Muscle layer of duodenum (tissue), 2 donors: Measurements from ENCODE around the gene PIEZO2.

Experiments used
- H3K27ac ChIP-seq: one replicate; pipeline ENCODE4 v1.7.0; 2013; ENCODE audit warnings: mild to moderate bottlenecking, low read length
- H3K27me3 ChIP-seq: one replicate; pipeline ENCODE4 v1.7.0; 2013; ENCODE audit warnings: low read depth, mild to moderate bottlenecking, control low read depth, low read length
- H3K36me3 ChIP-seq, 2 donors: one replicate each; pipeline ENCODE4 v1.7.0; 2013; ENCODE audit warnings: low read length in 2 of 2, control low read depth in 1 of 2, mild to moderate bottlenecking in 1 of 2; ENCODE audit not compliant: insufficient read depth in 2 of 2, control insufficient read depth in 1 of 2
- H3K4me1 ChIP-seq, 2 donors: one replicate each; pipeline ENCODE4 v1.7.0; 2013; ENCODE audit warnings: low read length in 2 of 2, mild to moderate bottlenecking in 2 of 2, control low read depth in 1 of 2, moderate library complexity in 1 of 2; ENCODE audit not compliant: insufficient read depth in 2 of 2, control insufficient read depth in 1 of 2
- H3K4me3 ChIP-seq, 2 donors: one replicate each; pipeline ENCODE4 v1.7.0; 2013; ENCODE audit warnings: low read length in 2 of 2, low read depth in 1 of 2, mild to moderate bottlenecking in 1 of 2
- H3K9me3 ChIP-seq, 2 donors: one replicate each; pipeline ENCODE4 v1.7.0; 2013; ENCODE audit warnings: low read length in 2 of 2, control low read depth in 1 of 2, mild to moderate bottlenecking in 1 of 2; ENCODE audit not compliant: control insufficient read depth in 1 of 2
- donor health status: healthy.

Gene PIEZO2

DNA sequence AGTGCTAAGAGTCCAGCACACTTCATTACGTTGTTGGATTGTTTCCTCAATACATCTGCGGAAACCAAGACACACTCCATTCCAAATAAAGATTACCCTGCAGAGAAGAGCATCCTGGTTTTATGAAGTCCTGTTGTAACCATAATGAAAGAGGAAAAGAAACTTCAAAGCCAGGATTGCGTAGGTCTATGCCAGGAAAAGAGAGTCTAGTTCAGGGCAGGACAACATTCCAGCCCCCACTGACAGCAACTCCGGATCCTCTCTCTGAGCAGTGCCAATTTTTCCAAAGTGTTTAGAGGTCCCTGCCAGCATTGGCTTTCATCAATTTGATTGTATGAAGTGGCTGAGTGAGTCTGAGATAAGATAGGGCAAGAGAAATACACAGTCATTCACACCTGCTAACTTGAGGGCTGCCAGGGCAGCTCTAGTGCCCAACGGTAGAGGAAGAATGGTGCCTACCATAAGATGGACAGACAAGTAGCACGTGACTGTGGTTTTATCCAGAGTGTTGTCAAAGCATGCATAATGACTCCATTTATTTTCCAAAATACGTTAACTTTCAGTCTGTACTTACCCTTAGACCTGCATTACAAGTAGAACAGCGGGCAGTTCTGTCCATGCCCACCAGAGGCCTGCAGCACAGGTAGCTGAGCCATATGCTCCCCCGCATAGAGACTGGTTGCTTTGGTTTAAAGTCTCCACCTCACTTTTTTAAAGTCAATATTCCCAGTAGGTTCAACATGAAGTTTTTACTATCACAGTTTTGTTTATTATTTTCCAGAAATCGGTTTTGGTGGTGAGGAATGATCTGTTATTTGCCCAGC is 23.7 kb downstream of the PIEZO2 start:
- H3K9me3 ChIP-seq: peaks cover 0 to 4% of the 10 kb centered on the region in 2 donors
- H3K4me3 ChIP-seq: no peak overlapping the region
- no peaks in the 10 kb centered on the region for H3K4me1 ChIP-seq
- H3K27ac ChIP-seq: no peak overlapping the region
- no peaks in the 10 kb centered on the region for H3K27me3 ChIP-seq
- no peaks in the 10 kb centered on the region for H3K36me3 ChIP-seq

GRCh38 chr18:11124054-11124453 is 25.3 kb downstream of the PIEZO2 start:
- Histone ChIP-seq H3K9me3 (peaks cover 0 to 3% of the 10 kb centered on the region in 2 donors), H3K36me3 (no peaks in the 10 kb centered on the region), H3K4me1 (peaks cover 0 to 7% of the 10 kb centered on the region in 2 donors), H3K4me3 (no peak overlapping the region), H3K27ac (no peak overlapping the region), H3K27me3 (no peaks in the 10 kb centered on the region)

- Histone ChIP-seq H3K4me3 (no peak overlapping the region), H3K4me1 (peaks cover 0 to 7% of the 10 kb centered on the region in 2 donors), H3K9me3 (no peaks in the 10 kb centered on the region), H3K36me3 (no peaks in the 10 kb centered on the region), H3K27me3 (no peaks in the 10 kb centered on the region), H3K27ac (no peak overlapping the region)
Observed at GRCh38 chr18:11121443-11121849, 27.9 kb downstream of the PIEZO2 start.

DNA sequence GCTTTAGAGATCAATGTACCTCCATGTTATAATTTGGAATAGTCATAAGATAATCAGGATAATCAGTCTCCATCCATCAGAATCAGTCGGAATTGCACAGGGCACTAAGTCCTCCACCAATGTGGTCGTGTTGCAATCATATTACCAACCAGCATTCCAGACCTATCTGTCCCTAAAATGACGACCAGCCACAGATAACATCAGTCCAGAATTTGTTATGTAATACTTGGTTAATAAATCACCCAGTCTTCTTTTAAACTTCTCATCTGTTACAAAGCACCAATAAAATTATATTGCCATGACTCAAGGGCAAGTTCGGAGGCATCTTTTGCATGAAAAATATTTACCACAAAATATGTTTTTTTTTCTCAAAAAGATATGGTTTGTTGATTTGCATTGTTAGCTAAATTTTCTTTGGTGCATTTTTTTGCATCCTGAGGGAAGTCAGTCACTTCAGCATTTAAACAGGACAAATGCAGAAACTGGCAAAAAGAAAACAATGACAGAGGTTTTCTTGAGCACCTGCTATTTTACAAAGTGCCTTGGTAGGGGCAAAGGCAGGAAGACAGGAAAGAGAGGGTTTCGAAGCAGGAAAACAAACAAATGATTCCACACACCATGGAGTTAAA is 29.3 kb downstream of the PIEZO2 start:
- H3K9me3 ChIP-seq: no peaks in the 10 kb centered on the region
- H3K27me3 ChIP-seq: no peaks in the 10 kb centered on the region
- no peak overlapping the region for H3K27ac ChIP-seq
- no peak overlapping the region for H3K4me3 ChIP-seq
- H3K4me1 ChIP-seq: peaks cover 0 to 7% of the 10 kb centered on the region in 2 donors
- H3K36me3 ChIP-seq: no peaks in the 10 kb centered on the region

GRCh38 chr18:11119550-11119949 is 29.8 kb downstream of the PIEZO2 start:
- Histone ChIP-seq H3K27me3 (no peaks in the 10 kb centered on the region), H3K9me3 (no peaks in the 10 kb centered on the region), H3K36me3 (no peaks in the 10 kb centered on the region), H3K4me3 (no peak overlapping the region), H3K27ac (no peak overlapping the region), H3K4me1 (peaks cover 0 to 7% of the 10 kb centered on the region in 2 donors)

- Histone ChIP-seq H3K27ac (no peak overlapping the region), H3K27me3 (no peaks in the 10 kb centered on the region), H3K4me3 (no peak overlapping the region), H3K36me3 (no peaks in the 10 kb centered on the region), H3K9me3 (no peaks in the 10 kb centered on the region), H3K4me1 (peaks cover 0 to 7% of the 10 kb centered on the region in 2 donors)
Observed at GRCh38 chr18:11118051-11118766, 31.2 kb downstream of the PIEZO2 start.

DNA sequence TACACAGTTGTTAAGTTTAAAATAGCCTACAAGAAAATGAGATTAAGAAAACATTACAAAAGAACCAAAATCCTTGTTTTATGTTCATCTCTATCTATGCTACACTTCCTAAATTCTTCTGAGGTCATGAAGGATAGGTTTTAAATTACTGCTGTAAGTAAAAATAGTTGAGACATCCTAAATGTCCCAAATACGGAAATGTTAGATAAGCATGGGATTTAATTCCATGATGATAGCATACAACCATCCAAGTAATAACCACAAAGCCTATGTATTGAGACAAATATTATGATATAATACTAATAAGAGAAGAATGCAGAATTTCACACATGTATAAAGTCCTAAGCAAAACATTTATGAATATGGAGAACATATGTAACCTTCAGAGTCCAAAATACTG is 34.1 kb downstream of the PIEZO2 start:
- no peaks in the 10 kb centered on the region for H3K27me3 ChIP-seq
- no peak overlapping the region for H3K4me3 ChIP-seq
- H3K9me3 ChIP-seq: no peaks in the 10 kb centered on the region
- peaks cover 0 to 7% of the 10 kb centered on the region in 2 donors for H3K4me1 ChIP-seq
- no peaks in the 10 kb centered on the region for H3K36me3 ChIP-seq
- H3K27ac ChIP-seq: no peak overlapping the region

DNA sequence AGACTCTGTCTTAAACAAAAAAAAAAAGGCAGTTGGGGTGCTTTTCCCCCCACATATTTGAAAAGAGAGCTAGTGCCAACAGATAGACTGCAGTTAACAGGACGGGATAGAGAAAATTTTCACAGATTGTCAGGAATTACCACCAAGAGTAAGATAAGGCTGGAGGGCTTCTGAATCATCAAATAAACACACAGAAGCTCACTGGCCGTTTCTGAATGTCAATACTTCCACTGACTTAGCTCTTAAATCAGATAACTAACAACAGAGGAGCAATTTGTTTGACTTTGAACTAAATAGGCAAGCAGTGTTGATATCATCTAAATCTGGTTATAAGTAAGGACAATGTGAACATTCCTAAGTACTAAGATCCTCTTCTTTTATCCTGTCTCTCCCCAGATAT is 34.7 kb downstream of the PIEZO2 start:
- Histone ChIP-seq H3K36me3 (no peaks in the 10 kb centered on the region), H3K27me3 (no peaks in the 10 kb centered on the region), H3K9me3 (no peaks in the 10 kb centered on the region), H3K27ac (no peak overlapping the region), H3K4me1 (peaks cover 0 to 2% of the 10 kb centered on the region in 2 donors), H3K4me3 (no peak overlapping the region)

- Histone ChIP-seq H3K27ac (no peak overlapping the region), H3K27me3 (no peaks in the 10 kb centered on the region), H3K9me3 (no peaks in the 10 kb centered on the region), H3K4me1 (no peaks in the 10 kb centered on the region), H3K4me3 (no peak overlapping the region), H3K36me3 (no peaks in the 10 kb centered on the region)
Observed at GRCh38 chr18:11113937-11114336, 35.4 kb downstream of the PIEZO2 start.

GRCh38 chr18:11113046-11113548 is 36.3 kb downstream of the PIEZO2 start:
- Histone ChIP-seq H3K4me1 (no peaks in the 10 kb centered on the region), H3K27me3 (no peaks in the 10 kb centered on the region), H3K36me3 (no peaks in the 10 kb centered on the region), H3K27ac (no peak overlapping the region), H3K9me3 (no peaks in the 10 kb centered on the region), H3K4me3 (no peak overlapping the region)

DNA sequence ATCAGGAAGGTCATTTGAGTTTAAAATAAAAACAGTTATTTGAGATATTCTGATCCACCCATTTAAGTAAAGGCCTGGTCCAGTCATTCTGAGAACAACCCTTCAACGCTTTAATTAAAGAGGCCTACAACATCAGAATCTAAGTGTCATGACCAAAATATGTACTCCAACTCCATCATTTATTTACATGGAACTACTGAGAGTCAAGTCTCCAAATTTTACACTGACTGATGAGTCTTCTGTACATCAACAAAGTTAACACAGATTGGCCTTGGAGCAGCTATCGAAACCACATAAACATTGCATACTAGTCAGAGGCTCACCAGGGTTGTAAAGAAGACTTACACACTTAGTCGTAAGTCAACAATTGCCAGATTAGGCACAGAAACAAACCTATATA is 37.1 kb downstream of the PIEZO2 start:
- Histone ChIP-seq H3K4me1 (no peaks in the 10 kb centered on the region), H3K27ac (no peak overlapping the region), H3K36me3 (no peaks in the 10 kb centered on the region), H3K4me3 (no peak overlapping the region), H3K9me3 (no peaks in the 10 kb centered on the region), H3K27me3 (no peaks in the 10 kb centered on the region)
